HG02870 (cell line): ENCODE data around the gene XPA.

ENCODE experiments used
- ATAC-seq: cut with Tn5 transposase; IDR thresholded peaks from one replicate; pipeline ENCODE4 v1.9.1; 2021; ENCODE audit warnings: mild to moderate bottlenecking, moderate library complexity; ENCODE audit not compliant: unreplicated experiment

Gene XPA

DNA sequence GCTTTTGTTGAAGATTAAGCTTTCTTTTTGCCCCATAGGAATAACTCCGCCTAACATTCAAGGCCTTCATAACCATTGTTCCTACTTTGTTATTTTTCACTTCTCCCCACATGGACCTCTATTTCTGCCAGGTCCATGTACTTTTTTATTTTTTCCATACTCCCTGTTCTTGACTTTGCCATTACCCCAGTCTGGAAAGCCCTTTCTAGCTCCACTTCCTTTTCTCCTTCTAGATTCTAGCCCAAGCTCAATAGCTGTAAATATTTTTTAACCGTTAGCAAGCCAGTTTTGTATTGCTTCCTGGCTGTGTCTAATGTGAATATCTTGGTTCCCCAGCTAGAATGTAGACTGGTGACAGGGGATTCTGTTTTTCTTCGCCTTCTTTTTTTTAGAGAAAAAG lies 37.4 kb downstream of the XPA start:
- ATAC-seq = no peak

- no peak for ATAC-seq
Measured at GRCh38 chr9:97658707-97659106, 38.4 kb downstream of the XPA start.

GRCh38 chr9:97651646-97652045 lies 45.5 kb downstream of the XPA start:
- ATAC-seq = no peak

- ATAC-seq = no peak
Measured at GRCh38 chr9:97647996-97648395, 49.1 kb downstream of the XPA start.

DNA sequence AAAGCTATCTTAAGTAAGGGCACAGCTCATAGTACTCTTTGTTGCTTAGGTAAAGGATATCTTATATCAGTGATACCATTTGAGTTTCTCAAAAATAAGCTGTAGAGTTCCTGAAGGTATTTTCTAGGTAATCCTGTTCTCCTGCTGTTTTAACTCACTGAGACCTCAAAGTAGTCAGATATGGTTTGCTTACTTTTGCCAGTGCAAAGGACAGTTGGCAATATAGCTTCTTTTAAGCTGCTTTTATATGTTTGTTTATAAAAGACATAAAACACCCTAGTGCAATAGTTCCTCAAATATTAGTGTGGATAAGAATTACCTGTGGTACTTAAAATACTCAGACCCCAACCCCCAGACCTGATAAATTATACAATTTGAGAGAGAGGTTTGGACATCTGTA lies 51.4 kb downstream of the XPA start:
- ATAC-seq = no peak

DNA sequence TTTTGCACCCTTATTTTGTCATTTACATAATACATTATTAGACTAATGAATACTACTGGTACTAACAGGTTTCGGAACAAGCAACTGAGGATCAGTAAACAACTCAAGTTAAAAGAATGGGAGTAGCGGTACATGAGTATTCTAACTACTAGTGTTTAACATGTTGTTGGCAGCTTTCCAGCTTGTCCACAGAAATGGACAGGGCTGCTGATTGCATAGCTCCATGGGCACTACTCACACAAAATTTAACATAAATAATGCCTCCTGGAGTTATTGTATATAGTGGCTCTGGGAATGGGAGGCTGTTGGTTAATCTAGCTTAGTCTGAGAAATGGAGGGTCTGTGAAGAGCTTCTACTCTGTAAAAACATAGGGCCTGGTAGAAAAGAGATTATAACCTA lies 56.8 kb downstream of the XPA start:
- ATAC-seq = no peak

DNA sequence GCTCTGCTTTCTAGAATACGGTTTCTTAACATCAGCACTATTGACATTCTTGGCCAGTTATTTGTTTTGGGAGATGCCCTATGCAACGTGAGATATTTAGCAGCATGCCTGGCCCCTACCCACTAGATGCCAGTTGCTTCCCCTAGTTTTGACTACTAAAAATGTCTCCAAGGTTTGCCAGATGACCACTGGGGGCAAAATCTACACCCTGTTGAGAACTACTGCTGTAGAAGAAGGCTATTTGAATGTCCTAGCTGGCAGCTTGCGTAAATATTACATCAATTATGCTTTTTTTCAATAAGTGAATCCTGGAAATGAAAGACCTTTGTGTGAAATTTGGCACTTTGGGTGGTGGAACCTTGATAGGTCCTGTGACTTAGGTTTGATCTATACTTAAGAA lies 58.5 kb downstream of the XPA start:
- no peak for ATAC-seq

GRCh38 chr9:97636903-97637302 lies 60.2 kb downstream of the XPA start:
- no peak for ATAC-seq

- no peak for ATAC-seq
Measured at GRCh38 chr9:97635026-97635425, 62.1 kb downstream of the XPA start.

- no peak for ATAC-seq
Measured at GRCh38 chr9:97633859-97634490, 63.2 kb downstream of the XPA start.

DNA sequence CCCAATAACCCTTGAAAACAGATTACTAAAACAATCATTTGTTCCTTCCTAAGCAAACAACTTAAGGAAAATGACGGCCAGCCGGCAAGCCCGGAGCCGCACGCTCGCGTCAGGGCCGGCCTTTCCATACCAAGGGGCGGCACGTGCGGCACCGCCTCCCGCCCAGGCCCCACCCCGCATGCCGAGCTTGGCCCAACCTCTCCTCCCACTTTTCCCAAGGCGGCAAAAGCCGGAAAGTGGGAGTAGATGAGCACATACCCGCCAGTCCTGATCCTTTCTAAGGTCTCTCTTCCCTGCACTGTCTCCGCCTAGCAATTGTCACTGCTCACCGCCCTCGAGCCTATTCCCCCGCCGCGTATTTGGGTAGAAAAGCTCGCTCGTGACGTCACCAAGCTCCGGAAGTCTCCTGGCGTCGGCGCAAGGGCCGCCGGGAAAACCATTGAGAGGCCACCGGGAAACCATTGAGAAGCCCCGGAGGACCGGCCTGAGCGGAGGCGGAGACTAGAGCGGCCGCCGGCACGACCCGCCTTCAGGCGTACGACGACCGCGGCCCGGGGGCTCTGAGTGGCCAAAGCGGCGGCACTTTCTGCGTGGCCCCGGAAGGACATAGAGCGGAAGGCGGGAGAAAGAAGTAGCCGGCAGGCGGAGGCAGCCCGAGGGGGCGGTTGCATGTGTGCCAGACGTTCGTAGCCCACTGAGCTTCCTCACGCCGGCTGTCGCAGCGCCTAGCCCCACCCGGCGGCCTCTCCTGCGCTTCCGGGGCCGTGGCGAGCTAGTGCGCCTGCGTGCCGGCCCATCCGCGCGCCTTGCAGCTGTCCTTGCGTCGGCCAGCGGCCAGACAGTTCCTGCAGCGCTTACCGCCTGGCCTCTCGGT lies 63.9 kb downstream of the XPA start, which contains the start of the genes NCBP1 and TSTD2:
NCBP1 (plus strand) TSS at position 837 of the 874 bp plus-strand sequence. CDS start 61 bp downstream, outside the sequence.
TSTD2 (minus strand) TSS at position 384 of the 874 bp plus-strand sequence. CDS start 5,806 bp downstream, outside the sequence.
- ATAC-seq = peak; percentile 80

DNA sequence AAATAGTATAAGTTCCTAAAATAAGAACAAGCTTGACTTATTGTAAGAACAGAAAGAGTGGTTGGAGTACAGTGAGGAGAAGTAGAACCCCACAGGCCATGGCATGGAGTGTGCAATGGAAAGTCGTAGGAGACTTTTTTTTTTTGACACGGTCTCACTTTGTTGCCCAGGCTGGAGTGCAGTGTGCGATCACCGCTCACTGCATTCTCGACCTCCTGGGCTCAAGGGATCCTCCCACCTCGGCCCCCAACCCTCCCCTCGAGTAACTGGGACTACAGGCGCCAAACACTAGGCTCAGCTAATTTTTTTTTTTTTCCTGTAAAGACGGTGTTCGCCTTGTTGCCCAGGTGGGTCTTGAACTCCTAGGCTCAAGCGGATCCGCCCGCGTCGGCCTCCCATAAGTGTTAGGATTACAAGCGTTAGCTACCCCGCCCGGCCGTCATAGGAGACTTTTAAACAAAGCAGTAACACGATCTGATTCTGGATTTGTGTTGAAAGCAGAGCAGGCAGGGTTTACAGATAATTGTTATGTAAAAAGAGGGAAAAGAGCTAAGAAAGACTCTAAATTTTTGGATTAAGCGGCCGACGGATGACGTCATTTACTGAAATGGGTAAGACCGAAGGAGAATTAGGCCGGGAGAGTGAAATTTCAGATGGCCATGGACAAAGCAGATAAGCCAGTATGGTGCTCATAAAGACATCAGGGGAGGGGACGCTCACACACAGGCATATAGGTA lies 64.7 kb downstream of the XPA start:
- ATAC-seq = peak; percentile 5

DNA sequence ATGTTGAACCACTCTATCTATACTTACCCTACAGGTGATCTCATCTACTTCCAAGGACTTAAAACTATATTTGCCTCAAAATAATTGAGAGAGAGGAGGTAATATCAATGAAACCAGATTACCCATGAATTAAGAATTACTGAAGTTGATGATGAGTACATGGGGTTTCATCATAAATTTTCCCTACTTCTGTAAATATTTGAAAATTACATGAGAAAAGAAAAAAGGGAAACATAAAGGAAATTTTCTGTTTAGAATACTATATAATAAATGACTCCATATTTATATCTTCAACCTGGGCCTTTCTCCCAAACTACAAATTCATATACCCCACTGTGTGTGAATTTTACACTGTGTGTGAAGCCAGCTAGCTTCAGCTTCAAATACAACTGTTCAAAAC lies 66.5 kb downstream of the XPA start:
- ATAC-seq = no peak

DNA sequence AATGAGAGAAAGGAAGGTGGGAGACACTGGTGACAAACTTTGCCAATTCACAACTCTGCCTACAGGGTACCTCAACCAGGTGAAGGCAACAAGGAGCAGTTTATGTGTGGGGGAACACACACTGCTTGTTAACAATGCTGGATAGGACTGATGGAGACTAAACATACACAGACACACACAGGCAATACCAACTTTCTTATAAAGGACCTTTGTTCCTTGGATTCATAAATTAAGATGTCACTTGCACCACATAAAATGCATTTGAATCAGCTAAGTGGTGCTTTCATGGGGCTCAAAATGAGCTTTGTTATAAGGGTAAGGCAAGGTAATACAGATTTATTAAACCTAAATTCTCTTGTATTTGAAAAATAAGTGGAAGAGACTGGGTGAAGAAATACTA lies 68.0 kb downstream of the XPA start:
- ATAC-seq = no peak

DNA sequence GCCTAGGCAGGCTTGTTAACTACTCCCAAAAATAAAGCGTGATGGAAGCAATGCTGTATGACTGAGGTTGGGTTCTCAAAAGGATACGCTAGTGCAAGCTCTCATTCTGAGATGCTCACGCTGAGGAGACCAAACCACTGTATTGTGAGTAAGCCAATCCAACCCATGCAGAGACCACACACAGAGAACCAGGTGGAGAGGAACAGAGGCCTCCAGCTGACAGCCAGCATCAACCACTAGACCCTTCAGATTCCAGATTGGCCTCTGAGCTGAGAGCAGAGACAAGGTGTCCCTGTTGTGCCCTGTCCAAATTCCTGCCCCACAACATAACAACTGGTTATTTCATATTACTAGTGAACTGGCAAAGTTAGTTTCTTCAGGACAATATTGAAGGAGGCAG lies 68.5 kb downstream of the XPA start:
- ATAC-seq = no peak

- ATAC-seq = no peak
Measured at GRCh38 chr9:97627624-97628023, 69.5 kb downstream of the XPA start.

DNA sequence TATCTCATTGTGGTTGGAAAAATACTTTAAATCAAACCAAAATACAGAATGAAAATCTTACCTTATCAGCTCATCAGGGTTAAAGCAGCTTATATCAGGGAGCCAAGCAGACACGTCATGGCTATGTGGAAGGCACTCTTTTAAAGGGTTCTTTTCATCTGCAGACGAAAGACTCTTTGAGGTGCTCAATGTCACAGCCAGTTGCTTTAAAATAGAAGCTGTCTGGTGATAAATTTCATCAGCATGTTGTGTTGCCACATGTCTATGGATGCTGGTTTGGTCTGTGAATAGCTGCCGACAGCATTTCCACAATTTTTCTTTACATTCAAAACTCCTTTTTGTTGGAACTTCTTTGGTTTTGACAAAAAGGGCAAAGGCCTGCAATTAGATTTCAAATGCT lies 71.5 kb downstream of the XPA start:
- ATAC-seq = no peak
